IgD-negative memory B cell (primary cell): Measurements from ENCODE around the gene PARP15. TPM values are rescaled to one million over a fixed set of nuclear protein-coding genes. Genes with fewer than 3 reads are reported as not detected.
"Not testable (repeated sequence)": the region's sequence is repeated elsewhere in the genome, so short reads cannot be mapped to it uniquely, and the experiment has no call there.

Experiments
- H3K27ac Mint-ChIP-seq, 3 donors: one replicate each; pipeline ENCODE4 v1.8.0; 2020 to 2022; ENCODE audit warnings: mild to moderate bottlenecking in 3 of 3, mixed read lengths in 3 of 3, moderate library complexity in 1 of 3
- H3K27me3 Mint-ChIP-seq: one replicate; pipeline ENCODE4 v1.8.0; 2021; ENCODE audit warnings: mixed read lengths
- H3K36me3 Mint-ChIP-seq: one replicate; pipeline ENCODE4 v1.8.0; 2020; ENCODE audit warnings: mild to moderate bottlenecking, mixed read lengths
- H3K4me1 Mint-ChIP-seq, 3 donors: one replicate each; pipeline ENCODE4 v1.8.0; 2020 to 2022; ENCODE audit warnings: mixed read lengths in 3 of 3, mild to moderate bottlenecking in 1 of 3
- H3K4me3 Mint-ChIP-seq, 4 donors: one replicate each; pipeline ENCODE4 v1.8.0; 2020 to 2022; ENCODE audit warnings: mild to moderate bottlenecking in 4 of 4, mixed read lengths in 4 of 4, moderate library complexity in 3 of 4
- H3K9me3 Mint-ChIP-seq, 3 donors: one replicate each; pipeline ENCODE4 v1.8.0; 2020 to 2021; ENCODE audit warnings: mixed read lengths in 3 of 3, mild to moderate bottlenecking in 1 of 3
- polyA plus RNA-seq: library from polyadenylated mRNA; unstranded; fragments of 300-500 nt; fragmentation: Illumina TruSeq; gene quantifications from one replicate; pipeline ENCODE4 v1.2.3, GENCODE V29; 2021

The PARP15 gene
- polyA plus RNA-seq, 1 donor from 2014 or later = 16.6 TPM

GRCh38 chr3:122679085-122679881 lies 101.8 kb downstream of the PARP15 start:
- H3K27ac Mint-ChIP-seq = peak overlapping the region; percentile 99
- H3K36me3 Mint-ChIP-seq = peaks cover 2% of the 10 kb centered on the region
- peaks cover 46 to 49% (median 47%) of the 10 kb centered on the region in 3 donors for H3K4me1 Mint-ChIP-seq
- H3K9me3 Mint-ChIP-seq = peaks cover under 1 to 2% (median 1%) of the 10 kb centered on the region in 3 donors
- H3K4me3 Mint-ChIP-seq = peak overlapping the region; percentile 96 to 99 (median 97)
- no peaks in the 10 kb centered on the region for H3K27me3 Mint-ChIP-seq

- Mint-ChIP-seq H3K4me3 (peak overlapping the region; percentile 96 to 99 (median 97)), H3K27me3 (no peaks in the 10 kb centered on the region), H3K36me3 (peaks cover 2% of the 10 kb centered on the region), H3K9me3 (no peaks in the 10 kb centered on the region), H3K4me1 (peaks cover 51 to 53% (median 52%) of the 10 kb centered on the region in 3 donors), H3K27ac (peak overlapping the region; percentile 99)
Observed at GRCh38 chr3:122679882-122680474, 102.5 kb downstream of the PARP15 start.

- Mint-ChIP-seq H3K27ac (peak within 1 kb of the TSS; percentile 99), H3K4me3 (peak within 1 kb of the TSS; percentile 96 to 99 (median 97)), H3K4me1 (peaks cover 53 to 56% (median 55%) of the 10 kb centered on the region in 3 donors), H3K27me3 (no peaks in the 10 kb centered on the region), H3K9me3 (no peaks in the 10 kb centered on the region), H3K36me3 (peaks cover 2% of the 10 kb centered on the region)
Observed at GRCh38 chr3:122680475-122681283, 103.2 kb downstream of the PARP15 start, which contains the start of gene PARP14. Gene PARP14 (plus strand): TSS chr3:122680839. CDS start chr3:122680884, 45 bp downstream.

- Mint-ChIP-seq H3K27ac (peak overlapping the region; percentile 99), H3K4me3 (peak overlapping the region; percentile 96 to 99 (median 97)), H3K36me3 (peaks cover 2% of the 10 kb centered on the region), H3K27me3 (no peaks in the 10 kb centered on the region), H3K9me3 (no peaks in the 10 kb centered on the region), H3K4me1 (peaks cover 53 to 56% (median 55%) of the 10 kb centered on the region in 3 donors)
Observed at GRCh38 chr3:122681284-122681973, 104.0 kb downstream of the PARP15 start.

- Mint-ChIP-seq H3K27ac (peak overlapping the region; percentile 99), H3K36me3 (peaks cover 2% of the 10 kb centered on the region), H3K4me3 (peak overlapping the region; percentile 96 to 99 (median 97)), H3K27me3 (no peaks in the 10 kb centered on the region), H3K4me1 (peaks cover 53 to 60% (median 60%) of the 10 kb centered on the region in 3 donors), H3K9me3 (no peaks in the 10 kb centered on the region)
Observed at GRCh38 chr3:122681974-122682409, 104.5 kb downstream of the PARP15 start.

- H3K4me1 Mint-ChIP-seq = peaks cover 53 to 68% (median 67%) of the 10 kb centered on the region in 3 donors
- H3K4me3 Mint-ChIP-seq = peak overlapping the region; percentile 96 to 99 (median 97)
- not testable (repeated sequence) for H3K9me3 Mint-ChIP-seq, H3K27me3 Mint-ChIP-seq, H3K36me3 Mint-ChIP-seq
- peak overlapping the region; percentile 99 for H3K27ac Mint-ChIP-seq
Observed at GRCh38 chr3:122682778-122683411, 105.4 kb downstream of the PARP15 start.

- H3K9me3 Mint-ChIP-seq = no peaks in the 10 kb centered on the region
- H3K27me3 Mint-ChIP-seq = no peaks in the 10 kb centered on the region
- H3K27ac Mint-ChIP-seq = peak overlapping the region in 2 of 3 donors; percentile 20 to 67
- peaks cover 10% of the 10 kb centered on the region for H3K36me3 Mint-ChIP-seq
- H3K4me1 Mint-ChIP-seq = peaks cover 48 to 60% (median 49%) of the 10 kb centered on the region in 3 donors
- peak overlapping the region in 1 of 4 donors; percentile 70 for H3K4me3 Mint-ChIP-seq
Observed at GRCh38 chr3:122687298-122687697, 109.8 kb downstream of the PARP15 start.

Other genes with a start within 250 kb of the PARP15 start
- gene MIX23, start 194.4 kb upstream of the PARP15 start, polyA plus RNA-seq = 9.1 TPM
- 76.7 TPM for gene FAM162A, start 193.5 kb upstream of the PARP15 start, polyA plus RNA-seq
- 0.68 TPM for gene WDR5B, start 161.6 kb upstream of the PARP15 start, polyA plus RNA-seq
- 44.8 TPM for gene KPNA1, start 62.7 kb upstream of the PARP15 start, polyA plus RNA-seq
- 18.7 TPM for gene PARP9, start 13.3 kb upstream of the PARP15 start, polyA plus RNA-seq
- gene DTX3L, start 13.3 kb upstream of the PARP15 start, polyA plus RNA-seq = 21.4 TPM
- gene PARP14, start 103.2 kb downstream of the PARP15 start, polyA plus RNA-seq = 22.6 TPM
- 8.8 TPM for gene HSPBAP1, start 216.2 kb downstream of the PARP15 start, polyA plus RNA-seq
- gene SLC49A4, start 217.4 kb downstream of the PARP15 start, polyA plus RNA-seq = 1.6 TPM